ENCODE data around the gene LMX1B. TPM values are rescaled to one million over a fixed set of nuclear protein-coding genes. Genes with fewer than 3 reads are reported as not detected.

Gene LMX1B
- total and polyA plus RNA-seq, 10 donors, result 0.02 to 0.25 TPM; not detected in 8

GRCh38 chr9:126592461-126592860, 21.3 kb upstream of the LMX1B start:
- H3K4me3 ChIP-seq, result no peak overlapping the region
- no peak for DNase-seq
- 66 to 77% (median 73%) methylated on average over 8 of the region's 8 CpGs for WGBS, 5 donors
- no peaks in the 10 kb centered on the region for H3K36me3 ChIP-seq
- intact Hi-C loops (cut with DNase I; ENCODE audit: low total_unique reads), result no loop called here
- H3K27me3 ChIP-seq (replicated peaks in 1 of 7), result peaks cover 0 to 87% (median 32%) of the 10 kb centered on the region in 7 donors
- H3K9me3 ChIP-seq, result peaks cover 0 to 6% (median 0%) of the 10 kb centered on the region in 8 donors
- H3K4me1 ChIP-seq, result no peaks in the 10 kb centered on the region
- TF ChIP-seq POLR2A (IDR thresholded peaks at IDR 0.05), result no peak
- no peak for TF ChIP-seq CTCF (IDR thresholded peaks at IDR 0.05 in 8 of 11, conservative IDR thresholded peaks at IDR 0.05 in 3 of 11)
- no peak for TF ChIP-seq POLR2AphosphoS5 (IDR thresholded peaks at IDR 0.05)
- no peak overlapping the region for H3K27ac ChIP-seq

- DNase-seq, result no peak
- no peaks in the 10 kb centered on the region for H3K36me3 ChIP-seq
- WGBS, 5 donors, result 90 to 95% (median 92%) methylated on average over 2 of the region's 2 CpGs
- H3K27ac ChIP-seq, result no peak overlapping the region
- H3K9me3 ChIP-seq, result peaks cover 0 to 6% (median 0%) of the 10 kb centered on the region in 8 donors
- intact Hi-C loops (cut with DNase I; ENCODE audit: low total_unique reads), result no loop called here
- no peak overlapping the region for H3K4me3 ChIP-seq
- TF ChIP-seq POLR2A (IDR thresholded peaks at IDR 0.05) (no peak), POLR2AphosphoS5 (IDR thresholded peaks at IDR 0.05) (no peak), CTCF (IDR thresholded peaks at IDR 0.05 in 8 of 11, conservative IDR thresholded peaks at IDR 0.05 in 3 of 11) (no peak)
- peaks cover 0 to 82% (median 28%) of the 10 kb centered on the region in 7 donors for H3K27me3 ChIP-seq (replicated peaks in 1 of 7)
- no peaks in the 10 kb centered on the region for H3K4me1 ChIP-seq
Measured at GRCh38 chr9:126595982-126596381, 17.7 kb upstream of the LMX1B start.

- WGBS, 5 donors, result 52 to 60% (median 55%) methylated on average over 11 of the region's 11 CpGs
- Histone ChIP-seq H3K4me3 (no peak overlapping the region), H3K4me1 (no peaks in the 10 kb centered on the region), H3K36me3 (no peaks in the 10 kb centered on the region), H3K9me3 (peaks cover 0 to 9% (median 0%) of the 10 kb centered on the region in 8 donors), H3K27me3 (replicated peaks in 1 of 7) (peaks cover 0 to 67% (median 22%) of the 10 kb centered on the region in 7 donors), H3K27ac (no peak overlapping the region)
- TF ChIP-seq POLR2A (IDR thresholded peaks at IDR 0.05) (no peak), CTCF (IDR thresholded peaks at IDR 0.05 in 8 of 11, conservative IDR thresholded peaks at IDR 0.05 in 3 of 11) (no peak), POLR2AphosphoS5 (IDR thresholded peaks at IDR 0.05) (no peak)
- peak; percentile 6 for DNase-seq
- intact Hi-C loops (cut with DNase I; ENCODE audit: low total_unique reads), result no loop called here
Measured at GRCh38 chr9:126599047-126599650, 14.6 kb upstream of the LMX1B start.

Data from spleen (tissue), 11 donors.